Activated CD4-positive, CD25-positive, alpha-beta regulatory T cell (primary cell): ENCODE data around the gene TTPAL.
A peak's percentile ranks its signal among the peaks of the same experiment; 100 is the strongest.

Source experiments
- DNase-seq, 4 experiments: peaks; one replicate each; lab custom pipeline; 2025; lab: John Stamatoyannopoulos, UW

The TTPAL gene

DNA sequence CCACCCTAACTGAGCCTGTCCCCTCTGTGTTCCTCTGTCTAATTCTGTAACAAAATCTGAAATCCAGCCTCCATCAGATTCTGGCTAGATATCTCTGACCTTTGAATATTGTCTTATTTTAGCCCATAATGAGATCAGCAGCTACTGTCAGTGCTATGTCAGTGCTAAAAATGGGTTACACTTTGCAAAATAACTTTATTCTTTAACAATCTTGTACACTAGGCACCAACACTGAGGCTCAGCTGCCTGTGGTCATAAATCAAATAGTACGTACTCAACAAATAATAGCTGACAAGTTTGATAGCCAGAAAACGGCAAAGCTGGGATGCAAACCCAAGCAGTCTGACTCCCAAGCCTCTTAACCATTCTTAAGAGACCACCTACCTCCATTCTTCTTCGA is 22.1 kb downstream of the TTPAL start:
- no peak for DNase-seq

DNA sequence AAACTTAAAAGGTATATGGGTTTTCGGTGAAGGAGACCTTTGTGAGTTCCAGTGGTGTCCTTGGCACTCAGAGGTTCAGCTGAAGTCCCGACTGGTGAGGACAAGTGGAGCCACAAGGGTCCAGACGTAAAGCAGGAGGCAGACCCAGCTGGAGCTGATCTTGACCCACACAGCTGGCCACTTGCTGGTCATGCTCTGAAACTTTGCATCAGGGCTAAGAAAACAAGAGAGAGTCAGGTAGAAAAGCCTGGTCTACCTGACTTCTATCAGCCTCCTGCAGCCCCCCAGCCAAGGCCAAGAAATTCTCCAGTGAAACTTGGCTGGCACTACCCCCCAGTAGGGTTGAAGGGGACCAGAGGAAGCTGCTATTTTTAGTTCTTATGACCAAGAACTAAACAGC is 24.5 kb downstream of the TTPAL start:
- no peak for DNase-seq

- DNase-seq: no peak
Observed at GRCh38 chr20:44501448-44501847, 25.8 kb downstream of the TTPAL start.

DNA sequence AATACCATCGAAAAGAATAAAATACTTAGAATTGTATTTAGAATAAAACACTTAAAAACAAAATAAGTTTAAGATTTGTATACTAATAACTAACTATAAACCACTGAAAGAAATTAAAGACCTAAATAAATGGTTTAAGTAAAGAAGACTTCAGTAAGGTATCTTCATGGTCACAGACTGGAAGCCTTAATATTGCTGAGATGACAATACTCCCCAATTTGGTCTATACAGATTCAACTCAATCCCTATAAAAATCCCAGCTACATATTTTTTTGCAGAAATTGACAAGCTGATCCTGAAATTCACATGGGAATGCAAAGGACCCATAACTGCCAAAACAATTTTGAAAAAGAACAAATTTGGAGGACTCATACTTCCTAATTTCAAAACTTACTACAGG is 27.3 kb downstream of the TTPAL start:
- no peak for DNase-seq

GRCh38 chr20:44504402-44505307 is 29.0 kb downstream of the TTPAL start:
- no peak for DNase-seq

DNA sequence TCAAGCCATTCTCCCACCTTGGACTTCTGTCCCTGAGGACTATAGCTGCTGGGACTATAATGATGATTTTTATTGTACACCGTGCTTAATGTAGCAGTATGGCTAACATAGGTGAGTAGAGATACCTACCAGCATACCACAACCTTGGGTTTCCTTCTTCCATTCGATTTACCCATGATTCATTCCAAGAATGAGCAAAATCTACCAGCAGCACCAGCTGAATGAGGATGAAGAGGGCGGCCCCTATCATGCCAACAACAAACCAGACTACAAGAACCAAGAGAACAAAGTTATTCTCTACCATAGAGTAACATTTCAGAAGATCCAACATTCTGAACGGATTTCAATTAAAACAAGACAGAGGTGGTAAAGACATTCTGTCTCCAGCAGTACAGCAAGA is 34.1 kb downstream of the TTPAL start:
- DNase-seq: no peak

DNA sequence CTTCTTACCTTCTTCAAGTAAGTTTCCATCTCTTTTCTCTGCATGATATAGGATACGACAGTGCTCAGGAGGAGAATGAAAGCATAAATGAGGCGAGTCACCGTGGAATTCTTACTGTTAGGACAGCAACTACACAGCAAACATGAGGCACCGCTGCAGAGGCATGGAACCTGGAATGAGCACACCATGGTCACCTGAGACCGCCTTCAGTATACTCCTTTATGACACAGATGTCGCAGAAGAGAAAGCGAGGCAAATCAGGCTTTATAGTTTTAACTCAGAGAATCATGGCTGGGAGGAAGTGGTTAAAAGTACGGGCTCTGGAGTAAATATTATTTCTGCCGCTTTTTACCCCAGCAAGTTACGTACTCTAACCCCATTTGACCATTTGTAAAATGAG is 38.2 kb downstream of the TTPAL start:
- no peak for DNase-seq

DNA sequence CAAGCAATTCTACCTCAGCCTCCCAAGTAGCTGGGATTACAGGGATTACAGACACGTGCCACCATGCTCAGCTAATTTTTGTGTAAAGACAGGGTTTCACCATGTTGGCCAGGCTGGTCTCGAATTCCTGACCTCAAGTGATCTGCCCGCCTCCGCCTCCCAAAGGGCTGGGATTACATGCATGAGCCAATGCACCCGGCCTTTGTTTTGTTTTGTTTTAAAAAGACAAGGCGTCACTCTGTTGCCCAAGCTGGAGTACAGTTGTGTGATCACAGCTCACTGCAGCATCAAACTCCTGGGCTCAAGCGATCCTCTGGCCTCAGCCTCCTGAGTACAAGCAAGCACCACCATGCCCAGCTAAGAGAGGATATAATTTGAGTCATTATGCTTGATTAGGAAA is 40.8 kb downstream of the TTPAL start:
- DNase-seq: no peak

GRCh38 chr20:44517454-44517853 is 41.8 kb downstream of the TTPAL start:
- no peak for DNase-seq

GRCh38 chr20:44518248-44518647 is 42.6 kb downstream of the TTPAL start:
- no peak for DNase-seq

DNA sequence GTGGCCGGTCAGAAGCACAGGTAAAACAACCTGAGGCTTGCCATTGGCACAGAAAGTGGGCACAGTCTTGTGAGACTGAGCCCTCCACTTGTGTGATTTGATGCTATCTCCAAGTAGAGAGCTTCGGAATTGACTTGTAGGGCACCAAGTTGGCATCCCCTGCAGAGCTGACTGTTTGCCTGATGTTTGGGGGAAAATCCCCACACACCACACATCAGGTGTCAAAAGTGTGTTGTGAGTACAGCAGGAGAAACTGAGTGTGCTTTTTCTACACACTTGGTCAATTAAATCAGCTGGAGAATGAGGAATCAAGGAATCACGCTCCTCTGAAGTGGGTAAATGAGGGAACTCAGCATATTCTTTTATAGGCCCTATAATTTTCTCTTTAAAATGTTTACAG is 45.2 kb downstream of the TTPAL start:
- no peak for DNase-seq

GRCh38 chr20:44521484-44522481 is 46.1 kb downstream of the TTPAL start, which contains the start of gene SERINC3:
TSS of gene SERINC3 (minus strand) at chr20:44522070. CDS start at chr20:44521951, 119 bp downstream.
- DNase-seq: peak; percentile 90 to 94 (median 92)

- DNase-seq: no peak
Observed at GRCh38 chr20:44522841-44523240, 47.2 kb downstream of the TTPAL start.

DNA sequence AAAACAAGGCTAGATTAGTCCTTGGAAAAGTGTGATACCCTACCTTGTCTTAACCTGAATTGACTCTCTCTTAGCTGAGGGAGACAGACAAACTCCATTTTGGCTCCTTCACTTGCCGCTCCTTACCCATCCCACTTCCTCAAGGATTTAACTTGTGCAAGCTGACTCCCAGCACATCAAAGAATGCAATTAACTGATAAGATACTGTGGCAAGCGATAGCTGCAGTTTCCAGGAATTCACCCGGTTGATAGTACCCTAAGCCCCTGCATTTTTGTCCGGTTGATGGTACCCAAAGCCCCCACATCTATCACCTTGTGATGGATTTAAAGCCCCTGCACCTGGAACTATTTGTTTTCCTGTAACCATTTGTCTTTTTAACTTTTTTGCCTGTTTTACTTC is 48.1 kb downstream of the TTPAL start:
- DNase-seq: no peak

DNA sequence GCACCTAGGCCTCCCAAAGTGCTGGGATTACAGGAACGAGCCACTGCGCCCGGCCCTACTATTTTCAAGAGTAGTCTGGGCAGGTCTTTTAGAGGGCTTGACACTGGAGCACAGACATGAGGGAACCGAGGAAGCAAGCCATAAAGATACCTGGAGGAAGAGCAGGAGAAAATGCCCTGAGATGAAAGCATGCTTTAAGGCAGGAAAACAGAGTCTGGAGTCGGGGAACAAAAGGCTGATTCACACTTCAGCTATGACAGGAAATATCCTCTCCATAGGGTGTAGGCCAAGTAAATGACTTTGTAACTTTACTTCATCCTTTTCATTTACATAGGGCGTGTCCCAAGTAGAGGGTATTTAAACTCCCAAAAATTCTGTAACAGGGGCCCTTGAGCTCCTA is 50.5 kb downstream of the TTPAL start:
- DNase-seq: no peak

DNA sequence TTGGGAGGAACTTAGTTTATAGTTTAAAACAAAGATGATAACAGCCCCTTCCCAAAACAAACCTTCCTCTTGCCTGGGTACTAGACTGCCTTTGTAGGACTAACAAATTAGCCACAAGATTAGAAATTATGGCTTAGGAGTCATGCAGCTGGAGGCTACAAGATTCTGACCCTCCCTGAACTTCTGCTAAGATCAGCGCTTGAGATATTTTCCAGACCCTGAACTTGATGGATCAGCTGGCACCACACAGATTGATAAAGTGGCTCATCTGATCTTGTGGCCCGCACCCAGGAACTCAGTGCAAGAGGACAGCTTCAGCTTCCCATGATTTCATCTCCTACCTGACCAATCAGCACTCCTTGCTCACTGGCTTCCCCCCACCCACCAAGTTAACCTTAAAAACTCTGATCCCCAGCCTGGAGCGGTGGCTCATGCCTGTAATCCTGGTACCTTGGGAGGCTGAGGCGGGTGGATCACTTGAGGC is 52.1 kb downstream of the TTPAL start:
- DNase-seq: no peak

- DNase-seq: no peak
Observed at GRCh38 chr20:44528309-44528708, 52.6 kb downstream of the TTPAL start.

GRCh38 chr20:44532259-44532980 is 56.7 kb downstream of the TTPAL start:
- no peak for DNase-seq

DNA sequence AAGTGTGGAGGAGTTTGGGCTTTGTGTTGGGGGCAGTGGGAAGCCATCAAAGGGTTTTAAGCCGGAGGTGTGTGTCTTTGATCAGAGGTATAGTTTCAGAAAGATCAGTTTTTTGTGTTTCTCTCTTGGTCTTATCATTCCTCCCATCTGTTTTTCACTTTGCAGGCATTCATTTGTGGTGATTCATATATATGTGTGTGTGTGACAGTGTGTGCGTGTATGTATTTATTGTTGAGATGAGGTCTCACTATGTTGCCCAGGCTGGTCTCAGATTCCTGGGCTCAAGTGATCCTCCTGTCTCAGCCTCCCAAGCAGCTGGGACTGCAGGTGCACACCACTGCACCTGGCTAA is 57.3 kb downstream of the TTPAL start:
- no peak for DNase-seq

- DNase-seq: no peak
Observed at GRCh38 chr20:44533928-44534327, 58.3 kb downstream of the TTPAL start.

GRCh38 chr20:44536175-44536574 is 60.5 kb downstream of the TTPAL start:
- DNase-seq: no peak

DNA sequence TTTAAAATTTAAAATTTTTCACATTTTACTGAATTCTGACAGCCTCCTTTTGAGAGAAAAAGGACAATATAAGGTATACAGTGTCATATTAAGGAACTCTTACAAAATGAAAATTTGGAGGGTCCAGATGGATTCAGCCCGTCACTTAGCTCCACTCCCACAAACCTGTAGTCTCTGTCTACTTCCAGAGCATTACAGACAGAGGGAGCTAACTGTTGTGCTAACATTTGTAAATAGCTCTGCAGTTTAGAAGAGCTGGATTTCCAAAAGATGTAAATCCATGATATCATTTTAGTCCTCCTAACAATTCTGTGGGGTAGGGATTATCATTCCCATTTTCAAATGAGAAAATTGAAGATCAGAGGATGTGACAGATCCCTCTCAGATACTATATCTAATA is 62.3 kb downstream of the TTPAL start:
- DNase-seq: no peak
